ENCODE results near the gene ATP6V1G3.

Gene ATP6V1G3

DNA sequence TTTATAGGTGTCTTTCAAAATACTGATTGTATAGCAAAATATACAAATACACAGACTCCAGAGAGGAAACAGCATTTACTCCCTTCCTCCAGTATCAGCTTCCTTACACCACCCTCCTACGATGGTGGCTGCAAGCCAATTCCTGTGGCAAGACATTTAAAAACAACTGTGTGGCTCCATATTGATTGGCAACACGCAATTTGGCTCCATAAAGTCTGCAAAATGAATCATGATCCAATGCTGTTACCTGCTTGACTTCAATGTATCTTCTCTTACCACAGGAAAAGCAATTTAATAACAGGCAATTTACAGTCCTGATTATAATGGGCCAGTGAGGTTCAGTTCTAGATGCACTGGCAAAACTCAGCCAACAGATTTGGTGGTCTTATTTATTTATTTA lies 19.7 kb upstream of the ATP6V1G3 start:
- H3K4me3 ChIP-seq (ENCODE audit: low read length) = no peak overlapping the region
- H3K27me3 ChIP-seq (ENCODE audit: control insufficient read depth, insufficient read depth, low read length) = no peaks in the 10 kb centered on the region
- DNase-seq (ENCODE audit: low read depth, low spot score) = no peak
- H3K9me3 ChIP-seq (ENCODE audit: control insufficient read depth, insufficient read depth, low read length) = no peaks in the 10 kb centered on the region
- H3K27ac ChIP-seq (ENCODE audit: low read length) = no peak overlapping the region
- no CpG with 5 or more reads among the region's 2 CpGs for WGBS (ENCODE audit: insufficient coverage, insufficient read length)
- H3K4me1 ChIP-seq (ENCODE audit: control insufficient read depth, insufficient read depth, low read length) = no peaks in the 10 kb centered on the region
- no peaks in the 10 kb centered on the region for H3K36me3 ChIP-seq (ENCODE audit: control insufficient read depth, insufficient read depth, low read length)

DNA sequence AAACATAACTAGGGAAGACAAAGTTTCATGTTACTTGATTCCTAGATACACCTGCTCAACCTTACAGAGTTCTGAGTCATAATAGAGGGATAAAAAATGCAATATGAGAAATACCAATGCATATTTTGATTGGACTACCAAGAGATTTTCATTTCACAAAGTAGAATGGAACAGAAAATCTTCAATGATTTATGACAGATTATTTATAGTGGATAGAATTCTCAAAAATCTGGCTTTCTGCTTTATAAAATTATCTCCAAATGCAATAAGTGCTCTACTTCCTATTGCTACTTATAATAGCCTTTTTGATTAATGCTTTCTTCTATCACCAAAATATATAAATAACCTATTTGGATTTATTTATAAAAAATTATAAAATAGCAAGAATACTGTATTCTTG lies 18.9 kb upstream of the ATP6V1G3 start:
- no peak for DNase-seq (ENCODE audit: low read depth, low spot score)
- H3K9me3 ChIP-seq (ENCODE audit: control insufficient read depth, insufficient read depth, low read length) = no peaks in the 10 kb centered on the region
- H3K36me3 ChIP-seq (ENCODE audit: control insufficient read depth, insufficient read depth, low read length) = no peaks in the 10 kb centered on the region
- no peak overlapping the region for H3K27ac ChIP-seq (ENCODE audit: low read length)
- no peak overlapping the region for H3K4me3 ChIP-seq (ENCODE audit: low read length)
- H3K27me3 ChIP-seq (ENCODE audit: control insufficient read depth, insufficient read depth, low read length) = no peaks in the 10 kb centered on the region
- H3K4me1 ChIP-seq (ENCODE audit: control insufficient read depth, insufficient read depth, low read length) = no peaks in the 10 kb centered on the region

DNA sequence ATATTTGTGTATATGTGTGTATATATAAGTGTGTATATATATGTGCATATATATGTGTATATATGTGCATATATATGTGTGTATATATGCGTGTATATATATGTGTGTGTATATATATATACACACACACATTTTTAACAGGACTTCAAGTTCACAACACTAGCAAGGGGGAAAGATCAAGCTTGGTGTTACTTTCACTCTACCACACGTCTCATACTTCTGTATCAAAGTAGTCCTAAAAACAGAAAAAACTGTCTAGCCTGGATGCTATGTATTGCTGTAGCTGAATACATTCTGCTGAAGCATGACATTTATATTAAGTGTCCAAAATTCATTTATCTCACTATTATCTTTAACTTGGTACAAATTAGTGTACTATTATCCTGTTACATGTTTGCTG lies 17.9 kb upstream of the ATP6V1G3 start:
- Histone ChIP-seq H3K27ac (ENCODE audit: low read length) (no peak overlapping the region), H3K27me3 (ENCODE audit: control insufficient read depth, insufficient read depth, low read length) (no peaks in the 10 kb centered on the region), H3K9me3 (ENCODE audit: control insufficient read depth, insufficient read depth, low read length) (no peaks in the 10 kb centered on the region), H3K36me3 (ENCODE audit: control insufficient read depth, insufficient read depth, low read length) (no peaks in the 10 kb centered on the region), H3K4me3 (ENCODE audit: low read length) (no peak overlapping the region), H3K4me1 (ENCODE audit: control insufficient read depth, insufficient read depth, low read length) (no peaks in the 10 kb centered on the region)
- no CpG with 5 or more reads among the region's 2 CpGs for WGBS (ENCODE audit: insufficient coverage, insufficient read length)
- no peak for DNase-seq (ENCODE audit: low read depth, low spot score)

DNA sequence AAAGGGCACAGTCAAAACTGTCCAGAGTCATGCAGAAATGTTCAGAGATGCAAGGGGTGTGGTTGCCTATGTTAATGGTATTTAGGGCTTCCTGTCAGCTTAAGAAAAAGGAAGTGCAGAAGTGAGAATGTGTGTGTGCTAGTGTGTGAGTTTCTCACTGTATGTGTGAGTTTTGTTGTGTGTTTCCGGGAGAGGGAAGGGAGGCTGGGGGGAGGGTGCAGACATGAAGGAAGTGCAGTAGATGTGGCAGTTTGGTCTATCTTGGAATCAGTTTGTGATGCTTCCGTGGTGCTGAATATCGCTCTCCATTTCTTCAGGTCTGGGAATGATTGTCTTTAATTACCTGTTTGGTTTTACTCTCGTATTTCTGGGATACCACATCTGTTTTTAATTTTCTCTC lies 16.5 kb upstream of the ATP6V1G3 start:
- Histone ChIP-seq H3K36me3 (ENCODE audit: control insufficient read depth, insufficient read depth, low read length) (no peaks in the 10 kb centered on the region), H3K27me3 (ENCODE audit: control insufficient read depth, insufficient read depth, low read length) (no peaks in the 10 kb centered on the region), H3K27ac (ENCODE audit: low read length) (no peak overlapping the region), H3K4me3 (ENCODE audit: low read length) (no peak overlapping the region), H3K9me3 (ENCODE audit: control insufficient read depth, insufficient read depth, low read length) (no peaks in the 10 kb centered on the region), H3K4me1 (ENCODE audit: control insufficient read depth, insufficient read depth, low read length) (no peaks in the 10 kb centered on the region)
- WGBS (ENCODE audit: insufficient coverage, insufficient read length) = no CpG with 5 or more reads among the region's 4 CpGs
- DNase-seq (ENCODE audit: low read depth, low spot score) = no peak

DNA sequence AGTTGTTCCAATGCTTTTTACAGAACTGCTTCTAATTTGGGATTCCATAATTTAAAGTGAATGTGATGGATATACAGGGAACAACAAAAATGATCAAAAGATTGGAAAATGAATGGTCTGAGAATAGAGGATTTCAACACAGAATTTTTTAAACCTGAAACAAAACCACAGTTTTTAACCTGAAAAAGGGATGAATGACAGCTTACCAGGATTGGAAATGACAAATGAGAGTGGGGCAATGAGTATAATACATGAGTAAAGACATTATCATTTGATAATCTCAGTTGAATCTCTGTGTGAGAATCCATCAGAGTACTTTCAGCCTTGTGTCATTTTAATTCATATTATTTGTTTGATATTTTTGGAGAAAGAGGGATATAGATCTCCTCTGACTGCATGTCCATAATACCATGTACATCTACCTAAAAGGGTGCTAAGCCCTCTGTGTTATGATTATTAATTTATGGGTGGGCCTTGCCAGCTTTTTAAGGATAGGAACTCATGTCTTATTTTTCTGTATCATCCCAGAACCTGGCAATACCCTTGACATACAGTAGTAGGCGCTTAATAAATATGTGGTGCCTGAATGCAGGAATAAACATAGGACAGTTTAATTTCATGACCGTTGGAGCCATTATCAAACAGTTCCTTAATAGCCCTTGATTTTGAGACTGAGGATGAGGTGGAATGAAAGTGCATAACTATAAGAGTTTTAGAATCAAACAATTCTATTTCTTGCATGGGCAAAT lies 12.4 kb upstream of the ATP6V1G3 start:
- no peaks in the 10 kb centered on the region for H3K4me1 ChIP-seq (ENCODE audit: control insufficient read depth, insufficient read depth, low read length)
- WGBS (ENCODE audit: insufficient coverage, insufficient read length) = no CpG with 5 or more reads among the region's 2 CpGs

DNA sequence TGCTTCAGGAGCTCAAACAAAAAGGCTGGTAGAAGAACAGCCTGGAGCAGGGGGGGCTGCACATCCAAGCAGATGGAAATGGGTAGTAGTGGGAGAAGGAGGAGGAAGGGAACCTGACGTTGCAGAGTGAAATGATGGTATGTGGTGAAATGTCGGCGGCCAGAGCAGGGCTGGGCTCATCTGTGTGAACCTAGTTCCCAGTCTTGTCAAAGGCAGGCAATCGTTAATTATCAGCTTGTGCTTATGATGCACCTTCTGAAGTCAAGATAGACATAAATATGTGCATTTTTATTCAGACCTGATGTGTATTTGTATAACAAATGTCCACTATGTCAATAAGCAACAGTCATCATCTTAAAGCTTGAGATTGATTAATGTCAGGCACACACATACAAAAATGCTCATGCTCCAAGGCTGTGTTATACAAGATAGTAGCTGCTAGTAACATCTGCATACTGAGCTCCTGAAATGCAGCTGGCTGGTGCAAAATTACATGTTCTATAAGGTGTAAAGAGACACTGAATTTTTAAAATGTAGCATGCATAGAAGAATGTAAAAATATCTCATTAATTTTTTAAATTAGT lies 10.6 kb upstream of the ATP6V1G3 start:
- no peak for DNase-seq (ENCODE audit: low read depth, low spot score)
- WGBS (ENCODE audit: insufficient coverage, insufficient read length) = no CpG with 5 or more reads among the region's 4 CpGs
- H3K4me3 ChIP-seq (ENCODE audit: low read length) = no peak overlapping the region
- no peaks in the 10 kb centered on the region for H3K9me3 ChIP-seq (ENCODE audit: control insufficient read depth, insufficient read depth, low read length)
- no peaks in the 10 kb centered on the region for H3K36me3 ChIP-seq (ENCODE audit: control insufficient read depth, insufficient read depth, low read length)
- no peak overlapping the region for H3K27ac ChIP-seq (ENCODE audit: low read length)
- no peaks in the 10 kb centered on the region for H3K27me3 ChIP-seq (ENCODE audit: control insufficient read depth, insufficient read depth, low read length)
- H3K4me1 ChIP-seq (ENCODE audit: control insufficient read depth, insufficient read depth, low read length) = no peaks in the 10 kb centered on the region

More for the DNA sequence above, 12.4 kb upstream of the ATP6V1G3 start:
- Histone ChIP-seq H3K27me3 (ENCODE audit: control insufficient read depth, insufficient read depth, low read length) (no peaks in the 10 kb centered on the region), H3K27ac (ENCODE audit: low read length) (no peak overlapping the region), H3K36me3 (ENCODE audit: control insufficient read depth, insufficient read depth, low read length) (no peaks in the 10 kb centered on the region), H3K9me3 (ENCODE audit: control insufficient read depth, insufficient read depth, low read length) (no peaks in the 10 kb centered on the region), H3K4me3 (ENCODE audit: low read length) (no peak overlapping the region)
- no peak for DNase-seq (ENCODE audit: low read depth, low spot score)

DNA sequence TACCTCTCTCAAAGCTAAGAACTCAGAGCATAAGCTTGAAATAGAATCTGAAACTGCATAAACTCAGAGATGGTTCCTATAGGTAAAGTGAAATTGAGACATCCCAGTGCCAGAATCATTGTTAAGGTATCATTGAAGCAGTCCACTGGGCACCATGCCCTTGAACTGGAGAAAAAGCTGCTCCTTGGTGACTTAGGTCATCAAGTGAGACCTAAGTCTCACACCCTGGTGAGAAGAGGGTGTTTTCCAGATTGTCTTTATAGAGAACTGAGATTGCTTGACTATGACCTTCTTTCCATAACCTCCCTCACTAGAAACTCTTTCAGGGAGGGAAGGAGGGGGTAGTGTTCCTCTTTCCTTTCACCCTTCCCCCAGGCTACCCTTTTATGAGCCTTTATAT lies 9.4 kb upstream of the ATP6V1G3 start:
- no peak overlapping the region for H3K27ac ChIP-seq (ENCODE audit: low read length)
- no peaks in the 10 kb centered on the region for H3K36me3 ChIP-seq (ENCODE audit: control insufficient read depth, insufficient read depth, low read length)
- no peak overlapping the region for H3K4me3 ChIP-seq (ENCODE audit: low read length)
- no peaks in the 10 kb centered on the region for H3K9me3 ChIP-seq (ENCODE audit: control insufficient read depth, insufficient read depth, low read length)
- DNase-seq (ENCODE audit: low read depth, low spot score) = no peak
- H3K27me3 ChIP-seq (ENCODE audit: control insufficient read depth, insufficient read depth, low read length) = no peaks in the 10 kb centered on the region
- no peaks in the 10 kb centered on the region for H3K4me1 ChIP-seq (ENCODE audit: control insufficient read depth, insufficient read depth, low read length)

DNA sequence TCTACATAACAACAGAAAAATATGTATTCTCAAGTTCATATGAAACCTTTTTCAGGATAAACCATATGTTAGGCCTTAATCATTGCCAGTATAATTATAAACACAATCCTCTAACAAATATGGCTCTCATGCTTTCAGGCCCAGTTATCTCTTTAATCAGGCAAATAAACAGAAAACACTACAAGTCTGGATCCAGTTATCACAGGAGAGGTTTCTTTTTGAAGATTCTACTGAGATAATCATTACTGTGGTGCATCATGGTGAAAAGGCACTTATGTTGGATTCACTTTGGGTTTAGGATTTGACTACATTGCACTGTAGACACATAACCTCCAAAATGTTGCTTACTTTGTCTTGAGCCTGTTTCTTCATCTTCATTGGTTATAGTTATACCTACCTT lies 8.4 kb upstream of the ATP6V1G3 start:
- Histone ChIP-seq H3K4me3 (ENCODE audit: low read length) (no peak overlapping the region), H3K9me3 (ENCODE audit: control insufficient read depth, insufficient read depth, low read length) (no peaks in the 10 kb centered on the region), H3K27ac (ENCODE audit: low read length) (no peak overlapping the region), H3K4me1 (ENCODE audit: control insufficient read depth, insufficient read depth, low read length) (no peaks in the 10 kb centered on the region), H3K27me3 (ENCODE audit: control insufficient read depth, insufficient read depth, low read length) (no peaks in the 10 kb centered on the region), H3K36me3 (ENCODE audit: control insufficient read depth, insufficient read depth, low read length) (no peaks in the 10 kb centered on the region)
- no peak for DNase-seq (ENCODE audit: low read depth, low spot score)

DNA sequence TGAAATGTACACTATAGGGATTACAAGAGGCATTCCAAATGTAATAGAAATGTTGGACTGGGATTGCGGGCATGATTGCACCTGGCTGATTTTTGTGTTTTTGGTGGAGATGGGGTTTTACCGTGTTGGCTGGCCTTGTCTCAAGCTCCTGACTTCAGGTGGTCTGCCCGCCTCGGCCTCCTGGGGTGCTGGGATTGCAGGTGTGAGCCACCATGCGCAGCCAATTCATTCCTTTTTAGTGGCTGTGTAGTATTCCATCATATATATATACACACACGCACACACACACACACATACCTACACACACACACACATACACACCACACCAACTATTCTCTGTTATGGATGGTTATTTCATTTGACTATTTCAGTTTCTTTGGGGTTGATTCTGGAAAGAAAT lies 4.7 kb upstream of the ATP6V1G3 start:
- no peak overlapping the region for H3K4me3 ChIP-seq (ENCODE audit: low read length)
- no peaks in the 10 kb centered on the region for H3K9me3 ChIP-seq (ENCODE audit: control insufficient read depth, insufficient read depth, low read length)
- no peaks in the 10 kb centered on the region for H3K36me3 ChIP-seq (ENCODE audit: control insufficient read depth, insufficient read depth, low read length)
- H3K4me1 ChIP-seq (ENCODE audit: control insufficient read depth, insufficient read depth, low read length) = no peaks in the 10 kb centered on the region
- WGBS (ENCODE audit: insufficient coverage, insufficient read length) = 100% methylated on average over 1 of the region's 6 CpGs
- no peak for DNase-seq (ENCODE audit: low read depth, low spot score)
- no peak overlapping the region for H3K27ac ChIP-seq (ENCODE audit: low read length)
- H3K27me3 ChIP-seq (ENCODE audit: control insufficient read depth, insufficient read depth, low read length) = no peaks in the 10 kb centered on the region

DNA sequence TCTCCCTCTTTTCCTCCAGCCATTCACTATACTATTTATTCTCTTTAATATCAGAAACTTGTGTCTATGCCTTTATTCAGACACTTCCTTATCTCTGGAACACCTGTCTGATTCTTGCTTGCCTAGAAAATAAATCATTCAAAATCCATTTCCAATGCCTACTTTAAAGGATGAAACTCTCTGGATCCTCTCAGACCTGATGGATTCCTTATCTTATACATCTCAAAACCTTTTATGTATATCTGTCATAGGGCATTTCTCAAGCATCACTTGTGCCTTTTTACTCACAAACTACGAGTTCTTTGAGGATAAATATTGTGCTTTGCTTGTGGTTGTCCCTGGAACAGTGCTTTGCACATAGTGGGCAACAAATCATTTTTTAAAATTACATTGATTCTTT lies 3.8 kb upstream of the ATP6V1G3 start:
- Histone ChIP-seq H3K4me1 (ENCODE audit: control insufficient read depth, insufficient read depth, low read length) (no peaks in the 10 kb centered on the region), H3K27me3 (ENCODE audit: control insufficient read depth, insufficient read depth, low read length) (no peaks in the 10 kb centered on the region), H3K4me3 (ENCODE audit: low read length) (no peak overlapping the region), H3K27ac (ENCODE audit: low read length) (no peak overlapping the region), H3K9me3 (ENCODE audit: control insufficient read depth, insufficient read depth, low read length) (no peaks in the 10 kb centered on the region), H3K36me3 (ENCODE audit: control insufficient read depth, insufficient read depth, low read length) (no peaks in the 10 kb centered on the region)
- no peak for DNase-seq (ENCODE audit: low read depth, low spot score)
- WGBS (ENCODE audit: insufficient coverage, insufficient read length) = no CpG with 5 or more reads among the region's 1 CpG

DNA sequence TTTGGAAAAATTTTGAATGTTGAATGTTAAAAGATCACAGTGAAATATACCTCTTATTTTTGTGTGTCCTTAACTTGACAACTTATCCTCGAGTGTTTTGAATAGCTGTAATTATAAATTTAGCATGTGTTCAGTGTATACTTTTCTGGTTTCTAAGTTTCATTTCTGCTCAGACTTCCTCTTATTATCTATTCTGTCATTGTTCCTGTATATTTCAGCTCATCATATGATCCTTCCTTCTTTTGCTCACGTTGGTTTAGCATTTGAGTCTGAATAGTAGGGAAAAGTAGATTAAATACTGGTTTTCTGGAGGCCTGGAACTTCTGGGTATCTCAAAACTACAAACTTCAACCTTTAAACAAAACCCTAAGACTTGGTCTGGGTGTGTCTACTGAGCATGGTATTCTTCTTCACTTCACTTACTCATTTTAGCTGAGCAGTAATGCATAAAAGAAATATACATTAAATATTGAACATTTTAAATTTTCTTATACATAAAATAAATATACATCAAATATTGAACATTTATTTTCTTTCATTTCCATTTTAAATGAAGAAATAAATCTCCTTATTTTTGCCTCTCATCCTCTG lies 3.3 kb upstream of the ATP6V1G3 start:
- WGBS (ENCODE audit: insufficient coverage, insufficient read length) = no CpG with 5 or more reads among the region's 2 CpGs
- Histone ChIP-seq H3K27me3 (ENCODE audit: control insufficient read depth, insufficient read depth, low read length) (no peaks in the 10 kb centered on the region), H3K4me1 (ENCODE audit: control insufficient read depth, insufficient read depth, low read length) (no peaks in the 10 kb centered on the region)

More for the DNA sequence above, 3.3 kb upstream of the ATP6V1G3 start:
- no peak for DNase-seq (ENCODE audit: low read depth, low spot score)
- no peak overlapping the region for H3K4me3 ChIP-seq (ENCODE audit: low read length)
- no peak overlapping the region for H3K27ac ChIP-seq (ENCODE audit: low read length)
- no peaks in the 10 kb centered on the region for H3K36me3 ChIP-seq (ENCODE audit: control insufficient read depth, insufficient read depth, low read length)
- no peaks in the 10 kb centered on the region for H3K9me3 ChIP-seq (ENCODE audit: control insufficient read depth, insufficient read depth, low read length)

All from iPS DF 6.9 (cell line).